ENCODE data around the gene PCDHB9. TPM values are rescaled to one million over a fixed set of nuclear protein-coding genes. Genes with fewer than 3 reads are reported as not detected.
"Not testable (repeated sequence)": the region's sequence is repeated elsewhere in the genome, so short reads cannot be mapped to it uniquely, and the experiment has no call there.

The PCDHB9 gene
- total RNA-seq, 1 donor from 2014 or later: 0.48 TPM

- not testable (repeated sequence) for ATAC-seq
These were observed 2.2 kb downstream of the PCDHB9 start for GRCh38 chr5:141189131-141189530.

DNA sequence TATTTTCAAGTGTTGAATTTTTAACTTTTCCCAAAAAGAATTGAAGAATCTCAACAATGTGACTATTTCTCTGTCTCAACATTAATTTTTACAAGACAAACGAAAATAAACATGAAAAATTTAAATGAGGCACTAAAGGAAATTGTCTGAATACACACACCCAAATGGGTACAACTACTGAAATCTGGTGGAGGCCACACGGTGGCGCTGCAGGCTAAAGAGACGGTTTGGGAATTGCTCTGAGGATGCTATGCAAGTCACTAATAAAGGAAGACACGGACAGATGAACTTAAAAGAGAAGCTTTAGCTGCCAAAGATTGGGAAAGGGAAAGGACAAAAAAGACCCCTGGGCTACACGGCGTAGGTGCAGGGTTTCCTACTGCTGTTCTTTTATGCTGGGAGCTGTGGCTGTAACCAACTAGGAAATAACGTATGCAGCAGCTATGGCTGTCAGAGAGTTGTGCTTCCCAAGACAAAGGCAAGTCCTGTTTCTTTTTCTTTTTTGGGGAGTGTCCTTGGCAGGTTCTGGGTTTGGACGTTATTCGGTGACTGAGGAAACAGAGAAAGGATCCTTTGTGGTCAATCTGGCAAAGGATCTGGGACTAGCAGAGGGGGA, 5.3 kb downstream of the PCDHB9 start, which contains the start of gene PCDHB10:
Gene PCDHB10, plus strand, starts transcription at position 244 of the 616 bp plus-strand sequence. Its CDS starts 200 bp downstream, at position 444.
- no peak for ATAC-seq

- ATAC-seq: not testable (repeated sequence)
These were observed 7.4 kb downstream of the PCDHB9 start for GRCh38 chr5:141194332-141194731.

- ATAC-seq: no peak
These were observed 9.4 kb downstream of the PCDHB9 start for GRCh38 chr5:141196363-141196762.

DNA sequence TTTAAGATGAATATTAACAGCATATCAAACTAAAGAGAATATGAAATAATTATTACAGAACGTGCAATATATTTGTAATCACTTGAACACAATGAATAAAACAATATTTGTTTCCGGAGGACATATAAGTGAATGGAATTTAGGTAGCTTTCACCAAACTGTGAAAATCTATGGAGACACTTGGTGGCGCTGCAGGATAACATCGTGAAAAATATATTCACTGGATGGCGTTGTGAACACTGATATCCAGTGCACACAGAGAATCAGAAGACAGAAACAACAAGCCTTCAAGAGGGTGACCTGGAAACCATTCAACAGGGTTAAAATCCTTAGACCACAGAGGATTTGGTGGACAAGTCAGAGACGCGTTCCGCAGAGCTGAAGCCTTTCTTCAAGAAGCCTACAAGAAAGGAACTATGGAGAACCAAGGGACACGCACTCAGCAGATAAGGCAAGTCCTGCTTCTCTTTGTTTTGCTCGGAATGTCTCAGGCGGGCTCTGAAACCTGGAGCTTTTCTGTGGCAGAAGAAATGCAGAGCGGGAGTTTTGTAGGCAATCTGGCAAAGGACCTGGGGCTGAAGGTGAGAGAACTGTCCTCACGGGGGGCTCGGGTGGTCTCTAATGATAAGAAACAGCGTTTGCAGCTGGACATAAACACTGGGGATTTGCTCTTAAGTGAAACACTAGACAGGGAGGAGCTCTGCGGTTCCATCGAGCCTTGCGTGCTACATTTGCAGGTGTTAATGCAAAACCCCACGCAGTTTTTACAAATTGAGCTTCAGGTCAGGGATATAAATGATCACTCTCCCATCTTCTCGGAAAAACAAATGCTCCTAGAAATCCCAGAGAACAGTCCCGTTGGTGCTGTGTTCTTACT, 12.6 kb downstream of the PCDHB9 start, which contains the start of gene PCDHB11:
Gene PCDHB11, plus strand, starts transcription at position 269 of the 877 bp plus-strand sequence. Its CDS starts 148 bp downstream, at position 417.
- ATAC-seq: no peak

DNA sequence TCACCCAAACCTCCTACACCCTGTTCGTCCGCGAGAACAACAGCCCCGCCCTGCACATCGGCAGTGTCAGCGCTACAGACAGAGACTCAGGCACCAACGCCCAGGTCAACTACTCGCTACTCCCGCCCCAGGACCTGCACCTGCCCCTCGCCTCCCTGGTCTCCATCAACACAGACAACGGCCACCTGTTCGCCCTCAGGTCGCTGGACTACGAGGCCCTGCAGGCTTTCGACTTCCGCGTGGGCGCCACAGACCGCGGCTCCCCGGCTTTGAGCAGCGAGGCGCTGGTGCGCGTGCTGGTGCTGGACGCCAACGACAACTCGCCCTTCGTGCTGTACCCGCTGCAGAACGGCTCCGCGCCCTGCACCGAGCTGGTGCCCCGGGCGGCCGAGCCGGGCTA, 14.2 kb downstream of the PCDHB9 start:
- ATAC-seq: not testable (repeated sequence)

DNA sequence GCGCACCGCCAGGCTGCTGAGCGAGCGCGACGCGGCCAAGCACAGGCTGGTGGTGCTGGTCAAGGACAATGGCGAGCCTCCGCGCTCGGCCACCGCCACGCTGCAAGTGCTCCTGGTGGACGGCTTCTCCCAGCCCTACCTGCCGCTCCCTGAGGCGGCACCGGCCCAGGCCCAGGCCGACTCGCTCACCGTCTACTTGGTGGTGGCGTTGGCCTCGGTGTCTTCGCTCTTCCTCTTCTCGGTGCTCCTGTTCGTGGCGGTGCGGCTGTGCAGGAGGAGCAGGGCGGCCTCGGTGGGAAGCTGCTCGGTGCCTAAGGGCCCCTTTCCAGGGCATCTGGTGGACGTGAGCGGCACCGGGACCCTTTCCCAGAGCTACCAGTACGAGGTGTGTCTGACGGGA, 14.7 kb downstream of the PCDHB9 start:
- not testable (repeated sequence) for ATAC-seq

DNA sequence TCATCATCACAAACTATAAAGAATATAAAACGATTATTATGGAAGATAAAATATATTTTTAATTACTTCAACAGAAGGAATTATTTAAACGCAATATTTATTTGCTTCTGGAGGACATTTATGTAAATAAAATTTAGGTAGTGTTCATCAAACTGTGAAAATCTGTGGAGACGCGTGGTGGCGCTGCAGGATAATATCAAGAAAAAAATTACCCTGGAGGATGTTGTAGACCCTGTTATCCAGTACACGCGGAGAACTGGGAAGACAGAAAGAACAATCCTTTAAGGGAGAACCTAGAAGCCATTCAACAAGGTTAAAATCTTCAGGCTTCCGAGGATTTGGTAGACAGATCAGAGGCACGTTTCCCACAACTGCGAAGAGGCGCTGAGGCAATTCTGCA, 21.5 kb downstream of the PCDHB9 start, which contains the start of gene PCDHB12:
Gene PCDHB12, plus strand, starts transcription at position 242 of the 400 bp plus-strand sequence. CDS start 189 bp downstream, outside the sequence.
- no peak for ATAC-seq

DNA sequence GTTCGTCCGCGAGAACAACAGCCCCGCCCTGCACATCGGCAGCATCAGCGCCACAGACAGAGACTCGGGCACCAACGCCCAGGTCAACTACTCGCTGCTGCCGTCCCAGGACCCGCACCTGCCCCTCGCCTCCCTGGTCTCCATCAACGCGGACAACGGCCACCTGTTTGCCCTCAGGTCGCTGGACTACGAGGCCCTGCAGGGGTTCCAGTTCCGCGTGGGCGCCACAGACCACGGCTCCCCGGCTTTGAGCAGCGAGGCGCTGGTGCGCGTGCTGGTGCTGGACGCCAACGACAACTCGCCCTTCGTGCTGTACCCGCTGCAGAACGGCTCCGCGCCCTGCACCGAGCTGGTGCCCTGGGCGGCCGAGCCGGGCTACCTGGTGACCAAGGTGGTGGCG, 23.3 kb downstream of the PCDHB9 start:
- not testable (repeated sequence) for ATAC-seq

DNA sequence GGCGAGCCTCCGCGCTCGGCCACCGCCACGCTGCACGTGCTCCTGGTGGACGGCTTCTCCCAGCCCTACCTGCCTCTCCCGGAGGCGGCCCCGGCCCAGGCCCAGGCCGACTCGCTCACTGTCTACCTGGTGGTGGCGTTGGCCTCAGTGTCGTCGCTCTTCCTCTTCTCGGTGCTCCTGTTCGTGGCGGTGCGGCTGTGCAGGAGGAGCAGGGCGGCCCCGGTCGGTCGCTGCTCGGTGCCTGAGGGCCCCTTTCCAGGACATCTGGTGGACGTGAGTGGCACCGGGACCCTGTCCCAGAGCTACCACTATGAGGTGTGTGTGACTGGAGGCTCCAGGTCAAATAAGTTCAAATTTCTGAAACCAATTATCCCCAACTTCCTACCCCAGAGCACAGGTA, 23.9 kb downstream of the PCDHB9 start:
- ATAC-seq: not testable (repeated sequence)

DNA sequence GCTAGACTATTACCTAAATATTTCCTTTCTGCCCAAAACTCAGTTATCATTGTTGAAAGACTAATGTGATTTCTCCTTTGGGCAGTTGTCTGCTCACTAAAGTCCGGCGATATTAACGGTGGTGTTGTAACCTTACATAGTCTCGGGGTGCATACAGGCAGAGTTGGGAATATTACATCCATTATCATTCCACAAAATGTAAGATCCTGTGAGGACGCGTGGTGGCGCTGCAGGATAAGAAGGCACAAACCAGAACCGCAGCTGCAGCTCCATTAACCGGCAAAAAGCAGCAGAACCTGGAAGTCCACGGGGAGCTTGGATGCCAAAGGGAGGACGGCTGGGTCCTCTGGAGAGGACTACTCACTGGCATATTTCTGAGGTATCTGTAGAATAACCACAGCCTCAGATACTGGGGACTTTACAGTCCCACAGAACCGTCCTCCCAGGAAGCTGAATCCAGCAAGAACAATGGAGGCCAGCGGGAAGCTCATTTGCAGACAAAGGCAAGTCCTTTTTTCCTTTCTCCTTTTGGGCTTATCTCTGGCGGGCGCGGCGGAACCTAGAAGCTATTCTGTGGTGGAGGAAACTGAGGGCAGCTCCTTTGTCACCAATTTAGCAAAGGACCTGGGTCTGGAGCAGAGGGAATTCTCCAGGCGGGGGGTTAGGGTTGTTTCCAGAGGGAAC, 26.8 kb downstream of the PCDHB9 start, which contains the start of gene PCDHB13:
Gene PCDHB13, plus strand, starts transcription at position 264 of the 684 bp plus-strand sequence. Its CDS starts 205 bp downstream, at position 469.
- peak; percentile 41 for ATAC-seq

- ATAC-seq: not testable (repeated sequence)
These were observed 27.6 kb downstream of the PCDHB9 start for GRCh38 chr5:141214583-141214982.

DNA sequence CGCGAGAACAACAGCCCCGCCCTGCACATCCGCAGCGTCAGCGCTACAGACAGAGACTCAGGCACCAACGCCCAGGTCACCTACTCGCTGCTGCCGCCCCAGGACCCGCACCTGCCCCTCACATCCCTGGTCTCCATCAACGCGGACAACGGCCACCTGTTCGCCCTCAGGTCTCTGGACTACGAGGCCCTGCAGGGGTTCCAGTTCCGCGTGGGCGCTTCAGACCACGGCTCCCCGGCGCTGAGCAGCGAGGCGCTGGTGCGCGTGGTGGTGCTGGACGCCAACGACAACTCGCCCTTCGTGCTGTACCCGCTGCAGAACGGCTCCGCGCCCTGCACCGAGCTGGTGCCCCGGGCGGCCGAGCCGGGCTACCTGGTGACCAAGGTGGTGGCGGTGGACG, 28.5 kb downstream of the PCDHB9 start:
- ATAC-seq: not testable (repeated sequence)

DNA sequence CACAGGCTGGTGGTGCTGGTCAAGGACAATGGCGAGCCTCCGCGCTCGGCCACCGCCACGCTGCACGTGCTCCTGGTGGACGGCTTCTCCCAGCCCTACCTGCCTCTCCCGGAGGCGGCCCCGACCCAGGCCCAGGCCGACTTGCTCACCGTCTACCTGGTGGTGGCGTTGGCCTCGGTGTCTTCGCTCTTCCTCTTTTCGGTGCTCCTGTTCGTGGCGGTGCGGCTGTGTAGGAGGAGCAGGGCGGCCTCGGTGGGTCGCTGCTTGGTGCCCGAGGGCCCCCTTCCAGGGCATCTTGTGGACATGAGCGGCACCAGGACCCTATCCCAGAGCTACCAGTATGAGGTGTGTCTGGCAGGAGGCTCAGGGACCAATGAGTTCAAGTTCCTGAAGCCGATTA, 29.1 kb downstream of the PCDHB9 start:
- not testable (repeated sequence) for ATAC-seq

DNA sequence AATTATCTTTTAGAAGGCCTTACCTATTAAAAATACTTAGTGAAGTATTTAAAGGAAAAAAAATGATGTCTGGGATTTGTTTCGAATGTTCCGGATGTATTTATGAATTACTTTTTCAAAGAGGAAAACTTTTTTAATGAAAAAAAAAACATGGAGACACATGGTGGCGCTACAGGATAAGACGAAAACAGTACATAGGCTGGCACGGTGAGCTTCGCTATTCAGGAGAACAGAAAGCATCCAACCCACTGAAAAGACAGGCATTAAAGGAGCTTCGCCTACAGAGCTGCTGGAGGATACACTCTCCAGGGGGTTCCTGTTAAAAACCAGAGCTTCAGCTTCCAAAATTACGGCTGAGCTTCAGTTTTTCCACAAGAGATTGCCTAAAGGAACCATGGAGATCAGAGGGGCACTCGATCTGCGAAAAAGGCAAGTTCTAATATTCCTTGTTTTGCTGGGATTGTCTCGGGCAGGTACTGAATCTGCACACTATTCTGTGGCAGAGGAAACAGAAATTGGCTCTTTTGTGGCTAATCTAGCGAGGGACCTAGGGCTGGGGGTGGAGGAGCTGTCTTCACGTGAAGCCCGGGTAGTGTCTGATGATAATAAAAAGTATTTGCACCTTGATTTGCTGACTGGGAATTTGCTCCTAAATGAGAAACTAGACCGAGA, 36.3 kb downstream of the PCDHB9 start, which contains the start of gene PCDHB14:
Gene PCDHB14, plus strand, starts transcription at position 232 of the 672 bp plus-strand sequence. Its CDS starts 163 bp downstream, at position 395.
- ATAC-seq: no peak

DNA sequence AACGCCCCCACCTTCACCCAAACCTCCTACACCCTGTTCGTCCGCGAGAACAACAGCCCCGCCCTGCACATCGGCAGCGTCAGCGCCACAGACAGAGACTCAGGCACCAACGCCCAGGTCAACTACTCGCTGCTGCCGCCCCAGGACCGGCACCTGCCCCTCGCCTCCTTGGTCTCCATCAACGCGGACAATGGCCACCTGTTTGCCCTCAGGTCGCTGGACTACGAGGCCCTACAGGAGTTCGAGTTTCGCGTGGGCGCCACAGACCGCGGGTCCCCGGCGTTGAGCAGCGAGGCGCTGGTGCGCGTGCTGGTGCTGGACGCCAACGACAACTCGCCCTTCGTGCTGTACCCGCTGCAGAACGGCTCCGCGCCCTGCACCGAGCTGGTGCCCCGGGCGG, 37.9 kb downstream of the PCDHB9 start:
- not testable (repeated sequence) for ATAC-seq

- ATAC-seq: not testable (repeated sequence)
These were observed 38.5 kb downstream of the PCDHB9 start for GRCh38 chr5:141225421-141225820.

GRCh38 chr5:141234109-141234667, 47.2 kb downstream of the PCDHB9 start:
- no peak for ATAC-seq

DNA sequence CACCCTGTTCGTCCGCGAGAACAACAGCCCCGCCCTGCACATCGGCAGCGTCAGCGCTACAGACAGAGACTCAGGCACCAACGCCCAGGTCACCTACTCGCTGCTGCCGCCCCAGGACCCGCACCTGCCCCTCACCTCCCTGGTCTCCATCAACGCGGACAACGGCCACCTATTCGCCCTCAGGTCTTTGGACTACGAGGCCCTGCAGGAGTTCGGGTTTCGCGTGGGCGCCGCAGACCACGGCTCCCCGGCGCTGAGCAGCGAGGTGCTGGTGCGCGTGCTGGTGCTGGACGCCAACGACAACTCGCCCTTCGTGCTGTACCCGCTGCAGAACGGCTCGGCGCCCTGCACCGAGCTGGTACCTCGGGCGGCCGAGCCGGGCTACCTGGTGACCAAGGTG, 49.0 kb downstream of the PCDHB9 start:
- not testable (repeated sequence) for ATAC-seq

DNA sequence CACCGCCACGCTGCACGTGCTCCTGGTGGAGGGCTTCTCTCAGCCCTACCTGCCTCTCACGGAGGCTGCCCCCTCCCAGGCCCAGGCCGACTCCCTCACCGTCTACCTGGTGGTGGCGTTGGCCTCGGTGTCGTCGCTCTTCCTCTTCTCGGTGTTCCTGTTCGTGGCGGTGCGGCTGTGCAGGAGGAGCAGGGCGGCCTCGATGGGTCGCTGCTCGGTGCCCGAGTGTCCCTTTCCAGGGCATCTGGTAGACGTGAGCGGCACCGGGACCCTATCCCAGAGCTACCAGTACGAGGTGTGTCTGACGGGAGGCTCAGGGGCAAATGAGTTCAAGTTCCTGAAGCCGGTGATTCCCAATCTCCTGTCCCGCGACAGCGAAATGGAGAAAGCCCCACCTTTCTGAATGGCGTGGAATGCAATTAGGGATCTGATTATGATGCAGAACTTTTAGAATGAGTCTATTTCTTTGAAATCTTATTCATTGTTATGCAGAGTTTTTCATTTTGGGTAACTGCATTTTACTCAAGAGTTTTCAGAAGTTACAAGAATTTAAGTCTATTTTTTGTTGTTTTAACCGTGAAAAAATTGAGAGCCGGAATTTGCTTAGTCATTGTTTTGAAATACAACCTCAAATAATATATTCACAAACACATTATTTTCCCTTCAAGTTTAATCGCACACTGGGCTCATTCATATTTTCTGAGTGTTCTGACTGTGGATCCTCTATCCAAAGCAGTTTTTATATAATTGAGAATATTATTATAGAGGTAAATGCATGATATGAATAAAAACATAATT, 49.8 kb downstream of the PCDHB9 start:
- no peak for ATAC-seq
